ENCODE results near the gene CDKN1A. TPM values are rescaled to one million over a fixed set of nuclear protein-coding genes. Genes with fewer than 3 reads are reported as not detected.

Gene CDKN1A
- total RNA-seq, 6 donors from 2014 or later: 61.8 to 186 (median 127) TPM

DNA sequence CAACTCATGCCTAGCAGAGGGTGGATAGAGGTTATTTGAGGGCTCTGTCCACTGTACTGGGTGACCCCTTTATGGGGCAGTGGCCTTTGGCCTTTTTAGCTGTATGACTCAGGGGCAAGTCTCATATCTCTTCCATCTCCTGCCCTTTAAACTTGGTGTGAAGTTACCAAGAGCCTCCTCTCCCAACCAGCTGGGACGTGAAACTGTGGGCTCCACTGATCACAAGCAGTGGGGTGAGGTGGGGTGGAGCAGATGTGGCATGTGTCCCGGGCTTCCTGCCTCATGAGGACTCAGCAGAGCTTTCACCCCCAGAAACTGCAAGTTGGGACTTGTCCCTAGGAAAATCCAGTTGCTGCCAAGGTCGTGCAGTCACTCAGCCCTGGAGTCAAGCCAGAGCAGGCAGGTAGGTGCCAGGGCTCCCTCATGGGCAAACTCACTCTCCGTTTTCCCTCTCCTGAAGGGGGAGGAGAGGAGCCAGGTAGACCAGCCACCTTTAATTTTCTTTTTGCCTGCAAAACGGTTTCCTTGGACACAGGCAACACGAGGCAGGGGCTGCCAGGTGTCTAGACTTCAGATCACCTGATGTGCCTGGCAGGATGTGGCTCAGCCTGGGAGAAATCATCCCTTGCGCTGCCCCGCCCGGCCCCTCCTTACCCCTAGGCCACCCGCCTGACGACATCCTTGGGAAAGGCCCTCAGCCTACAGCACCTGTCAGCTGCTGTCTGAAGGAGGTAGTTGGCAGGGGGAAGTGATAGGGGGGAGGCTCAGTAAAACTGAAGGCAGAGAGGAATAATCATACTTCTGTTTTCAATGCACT is 4.0 kb downstream of the CDKN1A start:
- H3K4me1 ChIP-seq: peaks cover 44 to 55% (median 48%) of the 10 kb centered on the region in 4 donors
- peak overlapping the region in 1 of 4 donors; percentile 8 for H3K4me3 ChIP-seq
- ATAC-seq (ENCODE audit: low FRiP score in 2 of 2): no peak
- DNase-seq: peak; percentile 74 to 81
- H3K9me3 ChIP-seq: no peaks in the 10 kb centered on the region
- 42 to 52% methylated on average over 7 to 10 of the region's 11 CpGs for WGBS, 2 donors
- H3K27ac ChIP-seq: peak overlapping the region in 2 of 4 donors; percentile 31 to 58
- TF ChIP-seq POLR2AphosphoS5 (IDR thresholded peaks at IDR 0.05) (peak in 1 of 2 donors; percentile 30), CTCF (IDR thresholded peaks at IDR 0.05) (no peak), POLR2A (IDR thresholded peaks at IDR 0.05) (peak in 1 of 4 donors; percentile 17), EP300 (IDR thresholded peaks at IDR 0.05) (no peak)
- peaks cover 19 to 53% (median 38%) of the 10 kb centered on the region in 4 donors for H3K36me3 ChIP-seq
- H3K27me3 ChIP-seq: no peaks in the 10 kb centered on the region

DNA sequence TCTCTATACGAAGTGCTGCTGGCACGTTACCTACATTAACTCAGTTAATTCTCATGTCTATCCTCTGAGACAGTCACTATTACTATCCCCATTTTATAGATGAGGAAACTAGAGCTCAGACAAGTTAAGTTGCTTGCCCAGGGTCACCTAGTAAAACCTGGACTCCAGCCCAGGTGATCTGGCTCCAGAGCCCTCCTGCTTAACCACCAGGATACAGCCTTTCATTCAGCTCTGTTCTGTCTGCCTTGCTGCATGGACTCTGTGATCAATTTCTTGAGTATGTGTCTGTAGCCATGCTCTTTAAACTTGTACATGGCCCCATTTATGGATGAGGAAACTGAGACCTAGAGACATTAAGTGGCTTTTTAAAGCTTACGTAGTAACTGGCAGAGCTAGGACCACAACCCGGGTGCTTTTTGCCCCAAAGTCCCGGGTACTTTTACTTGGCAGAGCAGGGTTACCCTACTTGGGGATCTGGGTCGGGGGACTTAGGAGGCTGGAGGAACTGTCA is 4.7 kb downstream of the CDKN1A start:
- Histone ChIP-seq H3K36me3 (peaks cover 19 to 57% (median 38%) of the 10 kb centered on the region in 4 donors), H3K27me3 (no peaks in the 10 kb centered on the region), H3K9me3 (no peaks in the 10 kb centered on the region), H3K4me1 (peaks cover 38 to 48% (median 41%) of the 10 kb centered on the region in 4 donors), H3K27ac (peak overlapping the region in 1 of 4 donors; percentile 58), H3K4me3 (no peak overlapping the region)
- TF ChIP-seq EP300 (IDR thresholded peaks at IDR 0.05) (no peak), POLR2A (IDR thresholded peaks at IDR 0.05) (no peak)
- WGBS, 2 donors: 74 to 78% methylated on average over 5 to 6 of the region's 6 CpGs
- no peak for DNase-seq
- ATAC-seq (ENCODE audit: low FRiP score in 2 of 2): no peak

GRCh38 chr6:36683656-36684446 is 5.3 kb downstream of the CDKN1A start:
- H3K27me3 ChIP-seq: no peaks in the 10 kb centered on the region
- DNase-seq: peak in 1 of 2 donors; percentile 79
- H3K4me1 ChIP-seq: peaks cover 35 to 47% (median 39%) of the 10 kb centered on the region in 4 donors
- no peak overlapping the region for H3K27ac ChIP-seq
- H3K4me3 ChIP-seq: no peak overlapping the region
- H3K36me3 ChIP-seq: peaks cover 19 to 57% (median 38%) of the 10 kb centered on the region in 4 donors
- H3K9me3 ChIP-seq: no peaks in the 10 kb centered on the region
- ATAC-seq (ENCODE audit: low FRiP score in 2 of 2): no peak
- 93 to 96% methylated on average over 6 to 29 of the region's 29 CpGs for WGBS, 2 donors
- TF ChIP-seq CTCF (IDR thresholded peaks at IDR 0.05) (no peak), POLR2AphosphoS5 (IDR thresholded peaks at IDR 0.05) (peak in 1 of 2 donors; percentile 29)

DNA sequence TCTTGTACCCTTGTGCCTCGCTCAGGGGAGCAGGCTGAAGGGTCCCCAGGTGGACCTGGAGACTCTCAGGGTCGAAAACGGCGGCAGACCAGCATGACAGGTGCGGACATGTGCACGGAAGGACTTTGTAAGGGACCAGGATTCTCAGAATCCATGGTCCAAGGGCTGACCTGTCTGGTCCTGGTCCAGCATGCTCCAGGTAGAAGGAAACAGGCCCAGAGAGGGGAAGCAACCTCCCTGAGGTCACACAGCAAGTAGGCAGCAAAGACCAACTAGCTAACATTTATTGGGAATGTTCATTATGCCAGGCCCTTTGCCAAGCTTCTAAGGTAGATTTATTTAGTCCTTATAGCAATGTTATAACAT is 5.9 kb downstream of the CDKN1A start:
- ATAC-seq (ENCODE audit: low FRiP score in 2 of 2) (no peak), DNase-seq (no peak)
- H3K27me3 ChIP-seq: no peaks in the 10 kb centered on the region
- no peaks in the 10 kb centered on the region for H3K9me3 ChIP-seq
- peaks cover 35 to 45% (median 39%) of the 10 kb centered on the region in 4 donors for H3K4me1 ChIP-seq
- no peak overlapping the region for H3K27ac ChIP-seq
- 98% methylated on average over 6 of the region's 6 CpGs; no CpG with 5 or more reads in 1 of the 2 donors for WGBS, 2 donors
- no peak overlapping the region for H3K4me3 ChIP-seq
- no peak for TF ChIP-seq EP300 (IDR thresholded peaks at IDR 0.05)
- no peak for TF ChIP-seq CTCF (IDR thresholded peaks at IDR 0.05)
- TF ChIP-seq POLR2AphosphoS5 (IDR thresholded peaks at IDR 0.05): no peak
- no peak for TF ChIP-seq POLR2A (IDR thresholded peaks at IDR 0.05)
- H3K36me3 ChIP-seq: peaks cover 19 to 57% (median 38%) of the 10 kb centered on the region in 4 donors
